Stimulated activated CD4-positive, alpha-beta T cell treated with anti-CD3 and anti-CD28 coated beads, Interleukin-4, amount 100 ng/mL, for 1 hour (primary cell): ENCODE measurements around the gene LEKR1.

Source experiments
- DNase-seq: peaks from one replicate; pipeline ENCODE4 v3.0.0-alpha.2; 2020

Gene LEKR1

GRCh38 chr3:157086775-157087174 is 260.6 kb downstream of the LEKR1 start:
- DNase-seq, result no peak

GRCh38 chr3:157087373-157087772 is 261.2 kb downstream of the LEKR1 start:
- no peak for DNase-seq

- DNase-seq, result no peak
These were observed 261.8 kb downstream of the LEKR1 start for GRCh38 chr3:157087780-157088600.

GRCh38 chr3:157088601-157089454 is 262.7 kb downstream of the LEKR1 start:
- peak; percentile 93 for DNase-seq

- DNase-seq, result peak; percentile 27
These were observed 263.5 kb downstream of the LEKR1 start for GRCh38 chr3:157089455-157090221.

GRCh38 chr3:157091083-157091833 is 265.1 kb downstream of the LEKR1 start:
- no peak for DNase-seq

- no peak for DNase-seq
These were observed 266.1 kb downstream of the LEKR1 start for GRCh38 chr3:157092230-157092629.

- DNase-seq, result no peak
These were observed 266.9 kb downstream of the LEKR1 start for GRCh38 chr3:157093096-157093495.

- no peak for DNase-seq
These were observed 268.1 kb downstream of the LEKR1 start for GRCh38 chr3:157094301-157094700.

GRCh38 chr3:157094751-157095480 is 268.8 kb downstream of the LEKR1 start:
- no peak for DNase-seq
